GM19452 (cell line): Measurements from ENCODE around the gene CT47C1.
"Not testable (repeated sequence)": the region's sequence is repeated elsewhere in the genome, so short reads cannot be mapped to it uniquely, and the experiment has no call there.

Source experiments
- ATAC-seq: cut with Tn5 transposase; IDR thresholded peaks from one replicate; pipeline ENCODE4 v1.9.1; 2021; ENCODE audit not compliant: unreplicated experiment

CT47C1 gene

DNA sequence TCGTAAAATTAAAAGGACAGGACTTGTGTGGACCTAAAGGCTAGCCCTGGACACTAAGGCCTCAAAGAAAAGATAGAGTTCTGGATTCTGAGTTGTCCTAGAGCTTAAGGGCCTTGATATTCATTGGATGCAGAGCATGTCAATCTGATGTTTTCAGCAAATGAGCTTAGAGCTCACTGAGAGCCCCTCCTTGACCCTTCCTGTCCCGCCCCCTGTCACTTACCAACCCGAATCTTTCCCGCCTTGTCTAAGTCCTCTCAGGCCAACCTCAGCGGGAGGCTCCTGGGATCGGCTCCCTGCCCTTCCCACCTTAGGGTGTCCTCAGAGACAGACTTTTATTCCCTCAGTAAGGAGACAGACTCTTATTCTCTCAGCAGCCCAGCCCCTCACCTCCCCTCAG is at the start of gene CT47C1:
Gene CT47C1 (plus strand): TSS at position 250 of the 400 bp plus-strand sequence. CDS start 233 bp downstream, outside the sequence.
- no peak for ATAC-seq

DNA sequence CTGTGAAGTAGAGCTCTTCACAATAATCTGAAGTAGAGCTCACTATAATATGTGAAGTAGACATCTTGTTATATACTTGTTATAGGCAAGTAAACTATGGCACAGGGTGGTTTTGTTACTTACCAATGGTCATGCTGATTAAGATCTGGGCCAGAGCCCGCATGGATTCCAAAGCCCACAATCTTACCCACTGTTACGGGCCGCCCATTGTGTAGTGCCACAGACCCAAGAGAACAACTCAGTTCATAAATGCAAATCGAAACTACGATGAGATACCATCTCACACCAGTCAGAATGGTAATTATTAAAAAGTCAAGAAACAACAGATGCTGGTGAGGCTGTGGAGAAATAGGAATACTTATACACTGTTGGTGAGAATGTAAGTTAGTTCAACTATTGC is 46.9 kb upstream of the CT47C1 start:
- no peak for ATAC-seq

DNA sequence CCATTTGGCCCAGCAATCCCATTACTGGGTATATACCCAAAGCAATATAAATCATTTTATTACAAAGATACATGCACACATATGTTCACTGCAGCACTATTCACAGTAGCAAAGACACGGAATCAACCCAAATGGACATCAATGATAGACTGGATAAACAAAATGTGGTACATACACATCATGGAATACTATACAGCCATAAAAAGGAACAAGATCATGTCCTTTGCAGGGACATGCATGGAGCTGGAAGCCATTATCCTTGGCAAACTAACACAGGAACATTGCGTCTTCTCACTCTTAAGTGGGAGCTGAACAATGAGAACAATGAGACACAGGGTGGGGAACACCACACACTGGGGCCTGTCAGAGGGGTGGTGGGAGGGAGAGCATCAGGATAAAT is 46.4 kb upstream of the CT47C1 start:
- not testable (repeated sequence) for ATAC-seq

DNA sequence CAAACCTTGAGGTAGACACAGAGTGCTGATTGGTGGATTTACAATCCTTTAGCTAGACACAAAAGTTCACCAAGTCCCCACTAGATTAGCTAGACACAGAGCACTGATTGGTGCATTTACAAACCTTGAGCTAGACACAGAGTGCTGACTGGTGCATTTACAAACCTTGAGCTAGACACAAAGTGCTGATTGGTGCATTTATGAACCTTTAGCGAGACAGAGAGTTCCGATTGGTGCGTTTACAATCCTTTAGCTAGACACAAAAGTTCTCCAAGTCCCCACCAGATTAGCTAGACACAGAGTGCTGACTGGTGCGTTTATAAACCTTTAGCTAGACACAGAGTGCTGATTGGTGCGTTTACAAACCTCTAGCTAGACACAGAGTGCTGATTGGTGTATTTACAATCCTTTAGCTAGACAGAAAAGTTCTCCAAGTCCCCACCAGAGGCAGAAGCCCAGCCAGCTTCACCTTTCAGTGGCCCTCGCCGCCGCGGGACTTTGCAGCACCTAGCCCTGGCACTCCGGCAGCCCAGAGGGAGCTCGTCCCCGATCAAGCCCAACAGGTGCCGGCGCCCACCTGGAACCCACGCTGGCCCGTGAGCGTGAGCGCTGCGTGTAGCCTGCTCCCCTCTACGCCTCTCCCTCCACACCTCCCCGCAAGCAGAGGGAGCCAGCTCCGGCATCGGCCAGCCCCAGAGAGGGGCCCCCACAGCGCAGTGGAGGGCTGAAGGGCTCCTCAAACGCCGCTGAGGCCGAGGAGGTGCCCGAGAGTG is 44.6 kb upstream of the CT47C1 start:
- ATAC-seq = not testable (repeated sequence)

DNA sequence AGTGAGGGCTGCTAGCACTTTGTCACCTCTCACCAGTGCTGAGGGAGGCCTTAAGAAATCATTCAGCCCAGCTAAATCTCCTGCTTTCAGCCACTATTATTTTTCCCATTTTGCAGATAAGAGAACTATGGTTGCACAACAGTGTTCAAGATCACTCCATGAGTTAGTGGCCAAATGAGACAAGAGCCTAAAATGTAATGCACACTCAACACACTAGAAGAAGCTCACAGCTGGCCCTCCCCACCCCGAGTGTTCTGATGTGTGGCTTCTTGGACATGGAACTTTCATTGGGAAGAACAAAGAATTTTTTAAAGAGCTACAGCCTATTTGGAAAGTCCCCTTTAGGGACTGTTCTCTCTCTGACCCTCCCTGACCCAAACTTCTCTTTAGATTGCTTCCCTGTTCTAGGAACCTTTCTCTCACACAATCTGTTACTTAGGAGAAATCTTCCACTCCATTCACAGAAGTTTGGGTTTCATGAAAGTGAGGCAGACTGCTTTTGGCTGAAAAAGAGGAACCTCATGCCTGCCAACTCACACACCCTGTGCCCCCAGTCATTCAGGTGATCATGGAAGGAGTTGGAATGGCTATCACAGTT is 44.0 kb upstream of the CT47C1 start:
- no peak for ATAC-seq

DNA sequence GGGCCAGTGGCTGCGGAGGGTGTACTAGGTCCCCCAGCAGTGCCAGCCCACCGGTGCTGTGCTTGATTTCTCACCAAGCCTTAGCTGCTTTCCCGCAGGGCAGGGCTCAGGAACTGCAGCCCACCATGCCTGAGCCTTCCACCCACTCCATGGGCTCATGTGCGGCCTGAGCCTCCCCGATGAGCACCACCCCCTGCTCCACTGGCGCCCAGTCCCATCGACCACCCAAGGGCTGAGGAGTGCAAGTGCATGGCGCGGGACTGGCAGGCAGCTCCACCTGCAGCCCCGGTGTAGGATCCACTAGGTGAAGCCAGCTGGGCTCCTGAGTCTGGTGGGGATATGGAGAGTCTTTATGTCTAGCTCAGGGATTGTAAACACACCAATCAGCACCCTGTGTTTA is 43.1 kb upstream of the CT47C1 start:
- not testable (repeated sequence) for ATAC-seq

DNA sequence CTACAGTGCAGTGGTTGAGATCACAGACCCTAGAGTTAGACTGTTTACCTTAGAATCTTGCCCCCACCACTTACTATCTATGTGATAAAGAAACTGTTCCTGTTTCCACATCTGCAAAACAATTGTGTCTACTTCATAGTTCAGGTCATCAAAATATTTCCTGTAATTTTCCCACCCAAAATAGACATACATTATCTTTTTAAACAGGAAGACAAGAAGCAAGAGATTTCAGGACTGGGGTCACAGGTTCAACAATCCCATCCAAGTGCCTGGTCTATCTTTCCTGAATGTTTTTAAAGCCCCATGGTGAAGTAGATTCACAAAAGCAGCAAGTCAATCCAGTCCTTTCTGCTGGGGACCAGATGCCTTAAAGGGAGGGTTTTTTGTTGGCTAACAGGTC is 41.8 kb upstream of the CT47C1 start:
- no peak for ATAC-seq

DNA sequence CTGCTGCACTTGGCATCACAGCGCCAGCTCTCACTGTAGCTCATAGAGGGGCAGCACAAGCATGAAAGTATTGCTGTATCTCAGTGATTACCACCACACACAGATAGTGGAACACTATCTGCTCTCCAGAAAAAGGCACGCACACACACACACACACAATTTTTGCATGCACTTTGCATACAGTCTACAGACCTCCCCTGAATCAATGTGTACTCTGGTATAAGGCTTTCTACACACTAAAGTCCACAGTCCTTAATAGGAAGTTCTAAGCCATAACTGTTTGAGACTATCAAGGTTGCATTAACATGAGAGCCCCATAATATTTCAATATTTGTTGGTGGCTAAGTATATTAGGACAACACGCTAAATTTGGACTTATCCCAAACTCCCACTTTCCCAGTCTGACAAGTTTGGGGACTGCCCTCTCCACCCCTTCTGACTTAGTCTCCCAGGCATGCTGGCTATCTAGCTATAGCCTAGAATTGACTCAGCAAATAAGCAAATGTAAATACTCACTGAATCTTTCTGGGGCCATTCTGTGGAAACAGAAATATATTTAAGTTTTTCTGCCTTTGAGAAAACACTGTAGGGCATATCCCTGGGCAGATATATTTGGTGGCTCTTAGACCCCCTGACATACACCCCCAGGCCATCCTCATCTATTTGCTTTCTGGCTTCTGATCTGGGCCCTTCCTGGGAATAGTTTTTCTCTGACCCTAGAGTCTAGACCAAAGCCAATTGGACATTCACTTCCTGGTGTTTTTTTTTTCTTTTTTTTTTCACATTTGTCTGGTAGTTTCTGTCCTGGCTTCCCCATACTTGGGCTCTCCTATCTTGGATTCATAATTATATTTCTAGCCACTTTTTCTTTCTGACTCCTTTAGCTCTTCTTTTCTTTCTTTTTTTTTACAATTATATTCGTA is 36.4 kb upstream of the CT47C1 start:
- no peak for ATAC-seq

DNA sequence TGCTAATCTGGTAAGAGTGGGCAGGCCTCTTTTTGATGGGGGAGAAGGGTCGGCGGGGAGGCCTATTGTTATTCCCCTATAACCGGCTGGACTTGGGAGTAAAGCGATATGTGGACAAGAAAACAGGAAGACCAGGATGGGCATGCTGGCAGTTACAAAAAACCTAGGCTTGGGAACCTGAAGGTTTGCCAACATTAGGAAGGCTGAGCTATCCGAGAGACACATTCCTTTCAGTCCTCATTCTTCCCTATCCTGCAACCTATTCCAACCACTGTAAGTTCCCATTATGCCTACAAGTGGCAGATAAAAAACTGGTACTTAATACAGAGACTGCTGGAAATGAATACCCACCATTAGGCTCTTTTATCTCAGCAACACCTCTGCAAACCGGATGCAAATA is 32.4 kb upstream of the CT47C1 start:
- no peak for ATAC-seq

DNA sequence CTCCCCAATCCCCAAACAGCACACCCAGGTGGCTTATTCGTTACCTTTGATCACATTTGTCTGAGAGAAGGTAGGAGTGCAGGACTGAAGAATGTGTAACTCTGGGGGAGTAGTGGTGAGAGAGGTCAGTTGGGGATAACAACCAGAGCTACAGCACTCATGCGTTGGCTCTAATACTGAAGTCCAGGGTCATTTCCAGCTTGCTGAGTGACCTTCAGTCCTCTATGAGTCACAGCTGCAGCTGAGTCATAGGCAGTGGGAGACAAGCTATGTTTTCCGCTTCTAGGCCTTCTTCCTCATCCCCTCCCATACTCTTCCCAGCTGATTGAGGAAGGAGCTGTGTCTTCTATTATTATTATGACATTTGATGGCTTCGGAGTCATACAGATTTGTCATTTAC is 31.6 kb upstream of the CT47C1 start:
- no peak for ATAC-seq

DNA sequence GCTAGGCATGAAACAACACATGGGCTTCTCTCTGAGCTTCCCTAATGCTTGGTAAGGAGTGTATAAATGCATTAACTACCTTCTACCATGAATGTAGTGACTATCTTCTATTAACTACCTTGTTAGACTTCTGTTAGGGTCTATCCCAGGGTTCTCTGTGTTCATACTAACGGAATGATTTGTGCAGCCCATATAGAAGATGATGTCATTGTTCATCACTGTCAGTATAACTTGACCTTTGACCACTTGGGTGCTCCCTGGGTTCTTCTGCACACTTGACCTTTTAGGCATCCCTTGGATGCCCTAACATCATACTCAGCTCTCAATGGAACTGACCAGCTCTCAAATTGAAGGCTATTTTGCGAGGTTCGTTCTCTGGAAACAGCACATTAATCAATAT is 30.8 kb upstream of the CT47C1 start:
- ATAC-seq = no peak

DNA sequence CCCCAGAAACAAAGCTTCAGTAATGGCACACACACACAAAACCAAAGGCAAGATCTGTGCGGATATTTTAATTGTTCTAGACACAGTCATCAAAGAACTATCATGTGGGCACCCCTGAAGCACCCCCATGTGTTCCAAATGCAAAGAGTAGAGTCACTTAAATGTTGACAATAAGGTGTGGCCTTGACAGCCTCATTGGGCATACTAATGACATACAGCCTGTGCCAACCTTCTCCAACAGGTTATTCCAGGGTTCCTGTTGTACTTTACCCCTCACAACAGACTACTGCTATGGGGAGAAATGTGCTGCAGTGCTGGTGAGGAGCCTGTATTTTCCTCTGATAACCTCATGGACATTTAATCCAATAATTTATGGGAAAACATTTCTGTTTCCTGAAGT is 29.8 kb upstream of the CT47C1 start:
- no peak for ATAC-seq

DNA sequence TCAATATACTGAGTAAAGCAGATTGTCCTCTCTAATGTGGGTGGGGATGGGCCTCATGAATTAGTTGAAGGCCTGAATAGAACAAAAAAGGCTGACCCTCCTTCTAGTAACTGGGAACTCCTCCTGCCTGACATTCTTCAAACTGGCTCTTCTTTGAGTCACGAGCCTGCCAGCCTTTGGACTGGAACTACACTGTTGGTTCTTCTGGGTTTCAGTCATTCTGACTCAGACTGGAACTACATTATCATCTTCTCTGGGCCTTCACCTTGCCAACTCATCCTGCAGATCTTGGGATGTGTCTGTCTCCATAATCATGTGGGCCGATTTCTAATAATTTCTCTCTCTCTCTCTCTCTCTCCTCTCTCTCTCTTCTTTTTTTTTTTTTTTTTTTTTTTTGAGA is 26.9 kb upstream of the CT47C1 start:
- ATAC-seq = no peak

DNA sequence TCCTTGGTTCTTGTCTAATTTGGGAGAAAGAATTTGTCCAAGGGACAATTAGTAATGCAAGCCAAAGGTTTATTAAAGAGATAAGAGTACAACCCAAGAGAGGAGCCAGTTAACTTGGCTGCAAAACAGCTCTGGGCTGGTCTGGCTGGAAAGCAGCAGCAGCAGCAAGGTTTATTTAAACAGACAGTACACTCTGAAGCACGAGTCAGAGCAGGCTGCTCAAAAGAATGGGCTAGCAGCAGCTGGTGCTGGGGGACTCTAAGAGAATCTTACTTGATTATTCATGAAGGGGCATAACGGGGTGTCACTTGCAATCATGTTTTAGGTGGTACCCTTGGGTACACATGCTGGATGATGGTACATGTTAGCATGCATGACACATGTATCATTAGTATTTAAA is 17.1 kb upstream of the CT47C1 start:
- no peak for ATAC-seq

DNA sequence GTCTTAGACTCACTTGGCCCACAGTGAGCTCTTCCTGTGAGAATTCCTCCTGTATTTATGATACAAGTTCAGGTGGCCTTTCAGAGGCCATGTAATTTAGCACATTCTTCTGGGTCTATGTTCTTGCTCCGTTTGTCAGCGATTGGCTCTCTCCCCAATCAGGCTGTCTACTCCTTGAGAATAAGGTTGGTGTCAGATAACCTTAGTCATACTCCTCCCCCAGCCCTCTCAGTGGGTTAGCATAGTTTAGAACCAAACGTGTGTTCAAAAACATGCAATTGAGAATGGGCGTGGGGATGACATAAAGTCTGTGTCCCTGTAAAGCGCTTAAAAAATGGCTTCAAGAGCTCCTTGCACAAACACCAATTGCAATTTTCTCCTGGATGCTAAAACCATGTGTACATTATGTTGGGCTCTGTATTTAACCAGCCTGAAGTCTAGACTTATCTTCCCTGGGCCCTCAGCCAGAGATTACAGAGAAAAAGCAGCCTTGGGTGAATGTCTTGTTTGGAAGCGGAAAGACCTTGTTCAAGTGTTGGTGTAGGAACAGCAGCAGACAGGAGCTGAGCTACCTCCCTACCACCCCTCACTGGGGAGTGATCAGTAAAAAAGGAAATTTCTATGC is 9.9 kb upstream of the CT47C1 start:
- ATAC-seq = no peak

DNA sequence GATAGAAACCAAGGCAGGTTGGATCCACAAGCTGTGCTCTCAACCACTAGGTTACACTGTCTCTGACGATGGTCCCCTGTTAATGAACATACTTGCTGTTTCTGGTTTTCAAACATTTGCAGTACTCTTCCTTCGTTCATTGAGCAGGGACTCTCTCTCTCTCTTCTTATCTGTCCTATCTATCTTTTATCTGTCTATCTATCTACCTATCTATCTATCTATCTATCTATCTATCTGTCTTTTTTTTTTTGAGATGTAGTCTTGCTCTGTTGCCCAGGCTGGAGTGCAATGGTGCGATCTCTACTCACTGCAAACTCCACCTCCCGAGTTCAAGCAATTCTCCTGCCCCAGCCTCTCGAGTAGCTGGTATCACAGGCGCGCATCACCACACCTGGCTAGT is 9.4 kb upstream of the CT47C1 start:
- ATAC-seq = no peak

DNA sequence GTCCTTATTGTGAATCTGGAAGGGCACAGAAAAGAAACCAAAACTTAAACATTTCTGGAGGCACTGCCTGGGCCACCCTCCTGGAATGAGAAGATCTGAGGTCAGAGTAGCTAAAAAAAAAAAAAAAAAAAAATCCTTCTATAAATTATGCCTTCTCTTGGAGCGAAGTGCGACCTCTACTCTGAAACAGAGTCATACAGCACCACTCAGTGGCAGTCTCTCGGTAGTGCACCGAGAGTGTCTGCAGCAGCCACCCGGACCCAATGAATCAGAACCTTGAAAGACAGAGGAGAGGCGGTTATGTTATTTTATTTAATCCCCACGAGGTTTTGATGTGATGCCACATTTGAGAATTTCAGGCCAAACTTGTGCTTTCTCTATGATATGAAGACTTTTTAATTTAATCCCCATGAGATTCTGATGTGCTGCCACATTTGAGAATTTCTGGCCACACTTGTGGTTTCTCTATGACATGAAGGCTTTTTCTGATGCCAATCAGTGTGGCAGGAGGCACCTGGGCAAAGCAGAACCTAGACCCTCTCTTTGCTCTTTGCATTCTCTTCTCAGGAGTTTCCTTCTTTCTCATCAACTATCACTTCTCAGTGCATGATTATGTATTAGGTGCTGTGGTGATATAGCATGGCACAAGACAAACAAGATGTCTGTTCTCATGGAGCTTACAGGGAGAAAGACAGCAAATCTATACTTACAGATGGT is 5.6 kb upstream of the CT47C1 start:
- no peak for ATAC-seq

DNA sequence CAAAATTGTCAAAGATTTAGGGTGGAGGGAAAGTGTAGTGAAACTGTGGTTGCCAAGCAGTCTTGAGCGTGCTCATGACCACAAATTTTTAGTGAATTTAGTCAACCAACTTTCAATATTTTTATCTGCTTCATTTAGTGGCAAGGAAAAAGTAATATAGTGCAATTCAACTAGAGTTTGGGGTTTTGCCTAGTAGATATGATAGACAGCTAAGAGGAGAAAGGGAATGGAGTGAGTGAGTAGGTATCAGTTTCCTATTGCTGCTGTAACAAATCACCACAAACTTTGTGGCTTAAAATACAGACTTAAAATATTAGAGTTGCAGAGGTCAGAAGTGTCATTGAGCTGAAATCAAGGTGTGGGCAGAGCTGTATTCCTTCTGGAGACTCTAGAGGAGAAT is 3.7 kb upstream of the CT47C1 start:
- ATAC-seq = no peak

DNA sequence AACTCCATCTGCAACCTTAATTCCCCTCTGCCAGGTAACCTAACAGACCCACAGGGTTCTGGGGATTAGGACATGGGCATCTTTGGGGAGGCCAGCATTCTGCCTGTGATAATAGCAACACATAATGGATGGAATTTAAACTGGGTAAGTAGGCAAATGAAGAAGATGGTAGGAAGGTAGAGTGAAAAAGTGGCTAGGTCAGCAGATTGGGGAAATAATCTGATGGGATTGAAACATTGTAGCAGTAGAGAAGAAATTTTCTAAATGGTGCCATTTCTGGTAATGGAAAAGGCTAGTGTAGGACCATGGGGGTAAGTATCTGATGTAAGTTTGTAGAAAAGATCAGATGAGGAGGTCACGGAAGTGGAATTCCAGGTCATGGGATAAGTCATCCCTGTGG is 3.0 kb upstream of the CT47C1 start:
- ATAC-seq = no peak

DNA sequence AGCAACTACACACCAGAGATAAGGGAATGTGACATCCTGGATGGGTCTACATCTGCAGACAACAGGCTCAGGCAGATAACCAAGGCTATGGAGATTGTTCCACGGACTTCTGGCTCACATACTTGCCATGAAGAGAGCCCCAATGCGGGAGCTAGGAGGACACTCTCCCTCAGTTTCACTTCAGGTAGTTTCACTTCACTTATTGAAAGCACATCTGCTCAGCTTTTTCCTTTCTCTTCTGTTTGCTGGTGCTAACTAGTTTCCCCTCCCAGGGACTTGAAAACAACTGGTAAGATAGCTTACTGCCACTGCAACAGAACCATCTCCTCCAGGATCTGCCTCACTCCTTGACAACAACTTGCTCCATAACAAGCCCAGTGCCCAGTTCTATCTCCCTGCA is 1.4 kb upstream of the CT47C1 start:
- ATAC-seq = peak; percentile 76
